ENCODE results near the gene TYK2. TPM values are rescaled to one million over a fixed set of nuclear protein-coding genes. Genes with fewer than 3 reads are reported as not detected.

The TYK2 gene
- polyA plus RNA-seq, 1 donor = 133 TPM

DNA sequence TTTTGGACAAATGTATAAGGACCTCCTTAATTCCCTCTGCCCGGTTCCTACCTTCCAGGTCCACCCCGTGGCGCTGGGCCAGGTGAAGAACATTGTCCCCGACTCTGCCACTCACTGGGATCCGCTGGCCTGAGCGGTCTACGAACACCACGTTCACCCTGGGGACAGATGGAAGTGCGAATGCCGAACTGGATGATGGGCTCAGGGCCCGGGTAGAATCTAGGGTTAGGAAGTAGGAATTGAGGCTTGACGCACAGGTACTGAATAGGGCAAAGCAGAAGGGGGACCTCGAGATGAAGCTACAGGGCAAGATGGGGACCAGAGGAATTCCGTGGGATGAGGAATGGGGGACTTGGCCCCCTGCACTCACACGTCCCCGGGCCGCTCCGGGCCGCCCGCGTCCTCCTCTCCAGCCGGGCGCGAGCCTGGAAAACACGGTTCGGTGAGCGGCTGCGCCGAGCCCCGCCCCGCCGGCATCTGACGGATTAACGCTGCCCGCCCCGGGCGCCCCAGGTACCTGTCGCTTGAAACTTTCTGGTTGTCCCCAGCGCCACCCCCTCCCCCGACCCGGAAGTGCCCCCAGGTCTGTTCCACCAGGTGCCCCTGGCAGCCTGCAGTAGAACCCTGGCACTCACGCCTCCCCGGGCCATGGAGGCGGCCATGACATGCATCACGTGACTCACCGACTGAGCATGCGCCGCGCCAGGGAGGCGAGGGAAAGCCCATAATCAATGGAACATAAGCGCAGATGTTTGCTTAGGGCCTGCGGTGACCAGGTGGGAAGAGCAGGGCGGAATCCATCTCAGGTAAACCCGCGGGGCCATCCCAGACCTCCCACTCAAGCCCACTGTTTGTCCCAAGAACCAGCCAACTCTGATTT is 64.8 kb downstream of the TYK2 start, which contains the start of gene FDX2:
TSS of gene FDX2 (minus strand) at position 681 of the 880 bp plus-strand sequence. CDS start at position 662, 19 bp downstream.
- DNase-seq = peak; percentile 76

- DNase-seq = no peak
Measured at GRCh38 chr19:10309423-10309822, 70.9 kb downstream of the TYK2 start, which contains the start of gene ZGLP1. ZGLP1 (minus strand) TSS chr19:10309815.

DNA sequence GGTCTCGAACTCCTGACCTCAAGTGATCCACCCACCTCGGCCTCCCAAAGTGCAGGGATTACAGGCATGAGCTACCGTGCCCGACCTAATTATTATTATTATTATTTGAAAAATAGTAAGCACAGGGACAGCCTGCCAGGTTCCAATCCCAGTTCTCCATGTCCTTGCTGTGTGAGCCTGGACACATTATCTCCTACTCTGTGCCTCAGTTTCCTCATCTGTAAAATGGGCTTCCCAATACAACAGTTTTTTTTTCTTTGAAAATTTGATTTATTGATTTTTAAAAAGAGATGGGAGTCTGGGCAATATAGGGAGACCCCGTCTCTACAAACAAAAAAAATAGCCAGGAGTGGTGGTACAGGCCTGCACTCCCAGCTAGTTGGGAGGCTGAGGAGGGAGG is 74.0 kb downstream of the TYK2 start:
- no peak for DNase-seq

- no peak for DNase-seq
Measured at GRCh38 chr19:10305139-10305806, 75.1 kb downstream of the TYK2 start.

Other genes starting within 250 kb of the TYK2 start
- 160 TPM for gene DNMT1, start 185.6 kb downstream of the TYK2 start, polyA plus RNA-seq (ENCODE audit: insufficient read length)
- 11.9 TPM for gene S1PR2, start 149.2 kb downstream of the TYK2 start, polyA plus RNA-seq (ENCODE audit: insufficient read length)
- gene MRPL4, start 128.4 kb downstream of the TYK2 start, polyA plus RNA-seq (ENCODE audit: insufficient read length) = 34.2 TPM
- 4.7 TPM for gene ICAM1, start 109.5 kb downstream of the TYK2 start, polyA plus RNA-seq (ENCODE audit: insufficient read length)
- 0.37 TPM for gene ICAM4, start 93.6 kb downstream of the TYK2 start, polyA plus RNA-seq (ENCODE audit: insufficient read length)
- 0.08 TPM for gene ICAM5, start 90.6 kb downstream of the TYK2 start, polyA plus RNA-seq (ENCODE audit: insufficient read length)
- gene ZGLP1, start 70.8 kb downstream of the TYK2 start, polyA plus RNA-seq (ENCODE audit: insufficient read length) = 7.1 TPM
- 14.3 TPM for gene FDX2, start 64.6 kb downstream of the TYK2 start, polyA plus RNA-seq (ENCODE audit: insufficient read length)
- gene RAVER1, start 47.0 kb downstream of the TYK2 start, polyA plus RNA-seq (ENCODE audit: insufficient read length) = 25.4 TPM
- gene ICAM3, start 40.9 kb downstream of the TYK2 start, polyA plus RNA-seq (ENCODE audit: insufficient read length) = 8.1 TPM
- gene CDC37, start 23.0 kb upstream of the TYK2 start, polyA plus RNA-seq (ENCODE audit: insufficient read length) = 141 TPM
- gene PDE4A, start 40.0 kb upstream of the TYK2 start, polyA plus RNA-seq (ENCODE audit: insufficient read length) = 1.5 TPM
- gene KEAP1, start 122.8 kb upstream of the TYK2 start, polyA plus RNA-seq (ENCODE audit: insufficient read length) = 74.0 TPM
- gene S1PR5, start 136.9 kb upstream of the TYK2 start, polyA plus RNA-seq (ENCODE audit: insufficient read length) = 0.57 TPM
- 26.8 TPM for gene ATG4D, start 163.3 kb upstream of the TYK2 start, polyA plus RNA-seq (ENCODE audit: insufficient read length)
- 42.2 TPM for gene KRI1, start 185.4 kb upstream of the TYK2 start, polyA plus RNA-seq (ENCODE audit: insufficient read length)
- gene CDKN2D, start 188.4 kb upstream of the TYK2 start, polyA plus RNA-seq (ENCODE audit: insufficient read length) = 8.5 TPM
- 35.5 TPM for gene AP1M2, start 206.7 kb upstream of the TYK2 start, polyA plus RNA-seq (ENCODE audit: insufficient read length)
- gene SLC44A2, start 245.0 kb upstream of the TYK2 start, polyA plus RNA-seq (ENCODE audit: insufficient read length) = 180 TPM

Data from left kidney (tissue), 2 donors.